Transverse colon (tissue), 4 donors: ENCODE data around the gene PLEKHG4B. TPM values are rescaled to one million over a fixed set of nuclear protein-coding genes. Genes with fewer than 3 reads are reported as not detected.
"Not testable (repeated sequence)": the region's sequence is repeated elsewhere in the genome, so short reads cannot be mapped to it uniquely, and the experiment has no call there.

ENCODE experiments used
- DNase-seq: peaks from one replicate; pipeline ENCODE4 v3.0.0-alpha.2; 2019
- H3K27ac ChIP-seq, 4 donors: fragments of 200-600 bp; sonication (generic); 2 replicates each; pipeline ENCODE4 v1.5.1; 2016 to 2018; ENCODE audit warnings: inconsistent platforms in 4 of 4
- H3K27me3 ChIP-seq: fragments of 200-600 bp; sonication (generic); 2 replicates; pipeline ENCODE4 v1.5.1; 2017; ENCODE audit warnings: inconsistent platforms
- H3K36me3 ChIP-seq, 4 donors: fragments of 200-600 bp; sonication (generic); 2 replicates each; pipeline ENCODE4 v1.5.1; 2017 to 2019; ENCODE audit warnings: inconsistent platforms in 4 of 4
- H3K4me1 ChIP-seq, 4 donors: fragments of 200-600 bp; sonication (generic); 2 replicates each; pipeline ENCODE4 v1.5.1; 2017 to 2020; ENCODE audit warnings: inconsistent platforms in 4 of 4
- H3K4me3 ChIP-seq, 4 donors: fragments of 200-600 bp; sonication (generic); 1 replicate in 1 of 4; 2 replicates in 3 of 4; pipeline versions ENCODE4 v1.5.1 to v1.6.1; 2017 to 2019; ENCODE audit warnings: inconsistent platforms in 4 of 4
- H3K9me3 ChIP-seq, 2 donors: fragments of 200-600 bp; sonication (generic); 2 replicates each; pipeline ENCODE4 v1.5.1; 2017 to 2019; ENCODE audit warnings: inconsistent platforms in 2 of 2
- CTCF ChIP-seq, 5 experiments: fragments of 200-600 bp in 3 of 5; fragments of 450-650 bp in 2 of 5; sonication (generic) in 3 of 5; IDR thresholded peaks; 1 replicate in 2 of 5; 2 replicates in 3 of 5; pipeline ENCODE4 v1.5.1; 2016 to 2017; ENCODE audit warnings: antibody characterized with exemption in 5 of 5, inconsistent platforms in 3 of 5, mild to moderate bottlenecking in 2 of 5, moderate library complexity in 1 of 5
- EP300 ChIP-seq: sonication (generic); formaldehyde crosslinking; IDR thresholded peaks from one replicate; pipeline ENCODE4 v1.6.1; 2017; ENCODE audit warnings: antibody characterized with exemption, low read depth
- POLR2A ChIP-seq: fragments of 450-650 bp; IDR thresholded peaks from one replicate; pipeline ENCODE4 v1.6.1; 2016; ENCODE audit warnings: antibody characterized with exemption, mild to moderate bottlenecking, moderate library complexity
- POLR2AphosphoS5 ChIP-seq, 3 donors: sonication (generic); formaldehyde crosslinking; IDR thresholded peaks; one replicate each; pipeline ENCODE4 v1.6.1; 2016; ENCODE audit warnings: antibody characterized with exemption in 3 of 3
- WGBS, 2 donors: methylation state at CpG; one replicate each; pipeline ENCODE4 v1.1.5; 2018; ENCODE audit warnings: low coverage in 1 of 2; 5-methylcytosine and 5-hydroxymethylcytosine counted together
- in situ Hi-C, 4 donors: fragments of 200-750 bp; cut with MboI; loops; one replicate each; pipeline versions ENCODE4 v1.15.0 to v1.15.1; 2017; ENCODE audit warnings: low sequenced_read_pairs in 3 of 4, low pct_ligation_motif_present in 1 of 4, low pct_unique_long_range_greater_than_20kb in 1 of 4
- intact Hi-C: fragments of 100-400 bp; cut with DNase I; formaldehyde crosslinking; loops from one replicate; pipeline ENCODE4 v1.15.1; 2023; ENCODE audit warnings: low total_unique reads
- total RNA-seq, 4 donors: library from RNA; depleted of rRNA; stranded (reverse); fragments of >200 nt; gene quantifications; one replicate each; pipeline ENCODE4 v1.1.0, GENCODE V29; 2016

Gene PLEKHG4B
- total RNA-seq, 4 donors from 2014 or later = under 0.01 to 0.40 (median under 0.01) TPM; not detected in 1

DNA sequence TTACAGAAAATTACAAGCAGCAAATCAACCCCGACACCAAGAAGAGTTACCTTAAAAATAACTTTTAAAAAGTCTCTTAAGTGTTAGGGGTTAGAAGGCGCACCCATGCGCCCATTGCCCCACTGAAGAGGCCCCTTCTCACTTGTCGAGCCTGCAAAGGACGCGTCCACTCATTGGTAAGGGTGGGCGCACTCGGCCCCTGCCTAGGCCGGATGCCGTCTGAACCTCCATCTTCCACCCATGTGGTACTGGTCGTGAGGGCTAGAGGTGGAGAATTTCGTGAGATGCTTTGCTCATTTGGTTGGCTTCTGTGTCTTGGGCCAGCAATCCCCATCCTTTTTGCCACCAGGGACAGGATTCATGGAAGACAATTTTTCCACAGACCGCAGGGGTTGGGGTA is 71.9 kb downstream of the PLEKHG4B start:
- H3K4me1 ChIP-seq = no peaks in the 10 kb centered on the region
- in situ Hi-C loops (no loop called here), intact Hi-C loops (no loop called here)
- H3K36me3 ChIP-seq = no peaks in the 10 kb centered on the region
- 79 to 86% methylated on average over 1 to 13 of the region's 13 CpGs for WGBS, 2 donors
- H3K27ac ChIP-seq = no peak overlapping the region
- no peak for TF ChIP-seq POLR2A
- TF ChIP-seq CTCF (IDR thresholded peaks at IDR 0.05) = no peak
- no peak for TF ChIP-seq POLR2AphosphoS5 (IDR thresholded peaks at IDR 0.05)
- no peaks in the 10 kb centered on the region for H3K9me3 ChIP-seq
- no peaks in the 10 kb centered on the region for H3K27me3 ChIP-seq
- no peak overlapping the region for H3K4me3 ChIP-seq
- DNase-seq = no peak

DNA sequence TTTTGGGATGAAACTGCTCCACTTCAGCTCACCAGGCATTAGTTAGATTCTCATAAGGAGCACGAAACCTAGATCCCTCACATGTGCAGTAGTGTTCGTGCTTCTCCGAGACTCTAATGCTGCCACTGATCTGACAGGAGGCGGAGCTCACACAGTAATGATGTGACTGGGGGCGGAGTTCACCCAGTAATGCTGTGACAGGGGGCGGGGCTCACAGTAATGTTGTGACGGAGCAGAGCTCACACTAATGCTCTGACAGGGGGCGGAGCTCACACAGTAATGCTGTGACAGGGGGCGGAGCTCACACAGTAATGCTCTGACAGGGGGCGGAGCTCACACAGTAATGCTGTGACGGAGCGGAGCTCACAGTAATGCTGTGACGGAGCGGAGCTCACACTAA is 72.3 kb downstream of the PLEKHG4B start:
- Histone ChIP-seq H3K27ac (no peak overlapping the region), H3K4me3 (no peak overlapping the region), H3K9me3 (no peaks in the 10 kb centered on the region), H3K4me1 (no peaks in the 10 kb centered on the region), H3K27me3 (no peaks in the 10 kb centered on the region), H3K36me3 (no peaks in the 10 kb centered on the region)
- intact Hi-C loops = no loop called here
- TF ChIP-seq EP300 (no peak), POLR2AphosphoS5 (IDR thresholded peaks at IDR 0.05) (no peak), CTCF (IDR thresholded peaks at IDR 0.05) (no peak), POLR2A (no peak)
- WGBS, 2 donors = 76 to 100% methylated on average over 7 to 14 of the region's 14 CpGs
- in situ Hi-C loops = no loop called here
- no peak for DNase-seq

- H3K27ac ChIP-seq, intact Hi-C loops, H3K9me3 ChIP-seq, H3K4me1 ChIP-seq, DNase-seq, H3K36me3 ChIP-seq, in situ Hi-C loops, H3K27me3 ChIP-seq, H3K4me3 ChIP-seq: not testable (repeated sequence)
- WGBS, 2 donors = 87% methylated on average over 18 of the region's 25 CpGs; no CpG with 5 or more reads in 1 of the 2 donors
These were observed 72.8 kb downstream of the PLEKHG4B start for GRCh38 chr5:164783-165182.

DNA sequence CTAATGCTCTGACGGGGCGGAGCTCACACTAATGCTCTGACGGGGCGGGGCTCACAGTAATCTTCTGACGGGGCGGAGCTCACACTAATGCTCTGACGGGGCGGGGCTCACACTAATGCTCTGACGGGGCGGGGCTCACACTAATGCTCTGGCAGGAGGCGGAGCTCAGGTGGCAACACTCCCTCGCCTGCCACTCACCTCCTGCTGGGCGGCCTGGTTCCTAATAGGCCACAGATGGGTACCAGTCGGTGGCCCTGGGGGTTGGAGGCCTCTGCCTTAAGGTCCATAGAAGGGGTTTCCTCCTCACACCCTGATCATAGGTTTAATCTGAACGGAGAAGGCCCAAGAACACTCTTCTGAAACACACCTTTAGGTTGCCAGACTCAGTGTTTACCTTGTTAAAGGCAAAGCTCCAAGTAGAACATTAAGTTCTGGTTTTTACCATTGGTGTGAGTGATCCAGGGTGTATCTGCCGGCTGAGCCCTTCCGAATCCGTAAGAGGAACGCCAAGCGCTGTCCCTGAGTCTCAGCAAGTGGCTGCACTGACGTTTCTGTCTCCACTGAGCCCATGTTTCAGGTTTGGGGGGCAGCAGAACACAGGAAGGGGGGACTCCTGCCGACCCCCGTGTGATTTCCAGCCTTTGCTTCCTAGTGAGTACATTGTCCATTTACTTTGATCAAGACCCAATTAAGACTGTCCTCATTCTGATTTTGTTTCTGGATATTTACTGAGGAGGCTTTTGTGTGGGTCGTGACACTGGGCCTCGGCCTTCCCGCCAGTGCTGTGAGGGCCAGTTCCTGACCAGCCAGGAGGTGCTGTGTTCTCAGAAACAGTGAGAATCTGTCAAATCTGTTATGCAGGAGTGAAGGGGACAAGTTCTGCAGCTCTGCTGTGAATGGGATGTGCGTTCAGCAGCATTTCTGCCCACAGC is 74.7 kb downstream of the PLEKHG4B start:
- intact Hi-C loops = no loop called here
- Histone ChIP-seq H3K27me3 (no peaks in the 10 kb centered on the region), H3K36me3 (no peaks in the 10 kb centered on the region), H3K9me3 (no peaks in the 10 kb centered on the region), H3K4me1 (no peaks in the 10 kb centered on the region), H3K27ac (no peak overlapping the region), H3K4me3 (no peak overlapping the region)
- in situ Hi-C loops = no loop called here
- TF ChIP-seq POLR2A (no peak), CTCF (IDR thresholded peaks at IDR 0.05) (no peak), EP300 (no peak), POLR2AphosphoS5 (IDR thresholded peaks at IDR 0.05) (no peak)
- no peak for DNase-seq
- WGBS, 2 donors = 86 to 100% methylated on average over 1 to 27 of the region's 27 CpGs
